ENCODE results near the gene LCA5L.
"Not testable (repeated sequence)": the region's sequence is repeated elsewhere in the genome, so short reads cannot be mapped to it uniquely, and the experiment has no call there.

DNA sequence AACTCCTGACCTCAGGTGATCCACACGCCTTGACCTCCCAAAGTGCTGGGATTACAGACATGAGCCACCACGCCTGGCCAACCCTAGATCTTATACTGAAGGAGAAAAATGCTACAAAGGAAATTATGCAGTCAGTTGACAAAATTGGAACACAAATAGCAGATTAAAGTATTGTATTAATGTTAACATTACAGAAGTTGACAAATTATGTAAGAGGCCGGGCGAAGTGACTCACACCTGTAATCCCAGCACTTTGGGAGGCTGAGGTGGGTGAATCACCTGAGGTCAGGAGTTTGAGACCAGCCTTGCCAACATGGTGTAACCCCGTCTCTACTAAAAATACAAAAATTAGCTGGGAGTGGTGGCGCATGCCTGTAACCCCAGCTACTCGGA lies 75.7 kb downstream of the LCA5L start:
- TF ChIP-seq POLR2AphosphoS5 (IDR thresholded peaks at IDR 0.05); CTCF (IDR thresholded peaks at IDR 0.05; ENCODE audit: poor library complexity, severe bottlenecking); EP300 (conservative IDR thresholded peaks at IDR 0.05; ENCODE audit: poor library complexity, severe bottlenecking); EZH2 (IDR thresholded peaks at IDR 0.05; ENCODE audit: borderline replicate concordance, insufficient read depth, low read length, poor library complexity, severe bottlenecking); REST (IDR thresholded peaks at IDR 0.05; ENCODE audit: borderline replicate concordance); RAD21 (conservative IDR thresholded peaks at IDR 0.05); TAF1 (IDR thresholded peaks at IDR 0.05; ENCODE audit: low read depth); SMC3 (conservative IDR thresholded peaks at IDR 0.05; ENCODE audit: poor library complexity); MXI1 (conservative IDR thresholded peaks at IDR 0.05; ENCODE audit: poor library complexity, severe bottlenecking): not testable (repeated sequence)

Measured in neural cell (in vitro differentiated cells).